ENCODE data around the gene CTDSPL2.
A peak's percentile ranks its signal among the peaks of the same experiment; 100 is the strongest.
"Not testable (repeated sequence)": the region's sequence is repeated elsewhere in the genome, so short reads cannot be mapped to it uniquely, and the experiment has no call there.

Gene CTDSPL2

DNA sequence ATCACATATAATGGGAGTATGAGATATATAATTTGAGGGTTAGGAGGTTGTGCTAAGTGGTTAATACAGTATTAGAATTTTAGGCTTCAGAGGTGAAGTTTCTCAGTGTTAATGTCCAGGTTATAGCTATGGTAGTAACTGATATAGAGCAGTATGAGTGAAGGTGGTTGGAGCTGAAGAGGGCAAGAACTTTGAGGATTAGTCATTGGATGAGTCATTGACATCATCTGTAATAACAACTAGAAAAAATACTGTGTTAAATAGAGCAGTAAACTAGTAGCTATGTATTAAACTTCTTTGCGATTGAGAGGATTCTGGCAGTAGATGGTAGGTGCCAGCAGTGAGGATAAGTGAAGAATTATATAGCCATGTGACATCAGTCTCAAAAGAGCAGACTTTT is 62.0 kb downstream of the CTDSPL2 start:
- DNase-seq, result peak; percentile 62

DNA sequence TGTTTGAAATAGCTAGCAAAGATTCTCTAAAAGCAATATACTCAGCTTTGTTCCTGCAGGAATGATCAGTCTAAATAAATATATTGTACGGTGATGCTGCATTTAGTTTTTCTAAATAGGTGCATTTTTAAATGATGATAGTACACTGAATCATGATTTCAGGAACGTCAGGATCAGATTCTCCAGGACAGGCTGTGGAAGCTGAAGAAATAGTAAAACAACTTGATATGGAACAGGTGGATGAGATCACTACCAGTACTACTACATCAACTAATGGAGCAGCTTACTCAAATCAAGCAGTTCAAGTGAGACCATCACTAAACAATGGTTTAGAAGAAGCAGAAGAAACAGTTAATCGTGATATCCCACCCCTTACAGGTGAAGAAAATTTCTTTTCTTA is 63.2 kb downstream of the CTDSPL2 start:
- DNase-seq, result no peak

DNA sequence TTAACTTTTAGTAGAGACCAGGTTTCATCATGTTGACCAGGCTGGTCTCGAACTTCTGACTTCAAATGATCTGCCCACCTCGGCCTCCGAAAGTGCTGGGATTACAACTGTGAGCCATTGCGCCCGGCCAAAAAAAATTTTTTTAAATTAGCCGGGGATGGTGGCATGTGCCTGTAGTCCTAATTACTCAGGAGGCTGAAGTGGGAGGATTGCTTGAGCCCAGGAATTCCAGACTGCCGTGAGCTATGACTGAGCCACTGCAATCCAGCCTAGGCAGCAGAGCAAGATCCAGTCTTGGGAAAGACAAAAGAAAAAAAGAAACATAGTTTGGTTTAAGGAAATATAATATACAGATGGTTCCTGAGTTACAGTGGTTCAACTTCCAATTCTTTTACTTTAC is 64.6 kb downstream of the CTDSPL2 start:
- no peak for DNase-seq

DNA sequence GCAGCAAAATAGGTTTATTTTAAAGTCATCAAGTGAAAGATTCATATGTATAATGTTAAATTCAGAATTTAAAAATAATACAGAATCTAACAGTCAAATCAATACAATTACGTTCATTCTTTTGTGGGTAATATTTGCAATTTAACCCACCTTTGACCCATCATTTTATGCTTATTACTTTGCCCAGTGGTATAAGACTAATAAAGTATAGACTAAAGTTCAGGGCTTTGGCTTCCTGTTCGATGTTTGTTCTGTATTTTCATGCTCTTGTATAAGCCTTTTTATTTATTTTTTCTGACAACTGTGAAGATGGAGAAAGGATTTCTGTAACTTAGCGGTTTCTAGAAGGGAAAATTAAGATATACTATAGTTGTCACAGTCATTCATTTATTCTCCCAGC is 65.2 kb downstream of the CTDSPL2 start:
- DNase-seq, result no peak

DNA sequence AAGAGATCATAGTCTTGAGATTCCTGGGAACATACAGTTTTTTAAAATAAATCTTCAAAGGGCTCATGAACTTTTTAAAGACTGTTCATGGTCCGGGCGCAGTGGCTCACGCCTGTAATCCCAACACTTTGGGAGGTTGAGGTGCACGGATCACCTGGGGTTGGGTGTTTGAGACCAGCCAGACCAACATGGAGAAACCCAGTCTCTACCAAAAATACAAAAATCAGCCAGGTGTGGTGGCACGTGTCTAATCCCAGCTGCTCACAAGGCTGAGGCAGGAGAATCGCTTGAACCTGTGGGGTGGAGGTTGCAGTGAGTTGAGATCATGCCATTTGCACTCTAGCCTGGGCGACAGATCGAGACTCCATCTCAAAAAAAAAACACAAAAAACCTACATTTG is 68.1 kb downstream of the CTDSPL2 start:
- DNase-seq, result no peak

DNA sequence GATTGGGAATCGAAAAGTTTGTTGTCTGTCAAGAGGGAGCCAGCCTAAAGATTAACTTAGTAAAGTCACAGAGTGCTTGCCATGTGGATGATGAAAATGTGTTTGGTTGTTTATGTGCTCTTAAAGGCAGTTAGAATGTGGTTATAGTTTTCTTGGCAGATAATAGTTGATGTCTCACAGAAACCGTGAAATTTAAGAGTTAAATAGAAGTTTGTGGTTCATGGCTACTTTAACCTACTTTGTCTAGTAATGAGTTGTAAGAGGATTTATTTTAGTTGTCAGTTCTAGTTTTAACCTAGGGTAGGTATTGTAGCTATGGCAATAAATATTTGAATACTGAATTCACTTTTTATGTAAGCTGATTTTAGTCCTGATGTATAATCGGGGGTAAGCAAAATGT is 73.1 kb downstream of the CTDSPL2 start:
- no peak for DNase-seq

DNA sequence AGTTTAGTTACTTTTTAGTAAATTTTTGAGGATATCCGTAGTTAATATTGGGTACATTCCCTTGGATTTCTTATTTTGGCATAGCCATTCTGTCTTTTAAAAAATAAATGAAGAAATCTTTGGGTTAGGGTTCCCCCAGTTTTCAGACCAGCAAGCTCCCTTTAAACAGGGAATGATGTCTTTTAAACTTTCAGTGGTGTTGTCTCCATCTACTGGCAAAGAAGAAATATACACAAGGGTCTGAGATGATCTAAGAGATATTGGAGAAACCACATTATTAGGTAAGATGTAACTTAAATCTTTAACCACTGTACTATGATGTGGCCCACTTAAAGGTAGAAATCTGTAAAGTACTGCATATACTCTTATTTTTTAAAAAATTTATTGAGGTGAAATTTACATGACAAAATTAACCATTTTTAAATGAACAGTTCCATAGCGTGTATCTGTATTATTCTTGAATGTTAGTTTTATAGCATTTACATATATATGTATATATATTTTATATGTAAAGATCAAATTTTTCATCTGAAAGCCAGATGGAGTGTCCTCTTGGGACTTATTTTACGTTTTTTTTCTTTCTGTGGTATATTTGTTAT is 74.4 kb downstream of the CTDSPL2 start:
- peak; percentile 28 for DNase-seq

DNA sequence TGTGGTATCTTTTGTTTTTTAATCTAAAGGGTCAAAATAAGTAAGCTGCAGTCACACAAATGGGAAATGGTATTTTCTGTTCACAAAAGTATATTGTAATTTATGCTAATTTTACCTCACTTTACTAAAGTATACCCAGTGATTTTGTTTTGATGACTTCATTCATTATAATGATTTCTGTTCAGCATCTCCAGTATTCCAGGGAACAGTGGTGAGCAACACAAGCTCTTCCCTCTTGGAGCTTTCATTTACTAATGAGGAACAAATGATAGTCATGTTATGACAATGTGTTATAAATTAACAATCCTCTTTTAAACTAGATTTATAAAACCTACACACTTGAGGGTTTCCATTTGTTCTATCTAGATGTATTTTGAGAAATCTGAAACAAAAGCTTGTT is 89.0 kb downstream of the CTDSPL2 start:
- no peak for DNase-seq

DNA sequence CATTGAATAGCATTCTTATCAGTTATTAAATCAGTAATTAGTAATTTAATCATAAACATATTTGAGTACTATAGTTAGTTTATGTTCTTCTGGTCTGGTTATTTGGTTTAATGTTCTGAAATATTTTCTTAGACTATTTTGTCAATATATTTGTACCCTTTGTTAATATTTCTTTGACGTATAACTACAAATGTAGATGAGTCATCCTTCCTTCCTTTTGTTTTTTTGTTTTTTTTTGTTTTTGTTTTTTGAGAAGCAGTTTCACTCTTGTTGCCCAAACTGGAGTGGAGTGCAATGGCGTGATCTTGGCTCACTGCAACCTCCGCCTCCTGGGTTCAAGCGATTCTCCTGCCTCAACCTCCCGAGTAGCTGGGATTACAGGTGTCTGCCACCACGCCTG is 92.1 kb downstream of the CTDSPL2 start:
- no peak for DNase-seq

DNA sequence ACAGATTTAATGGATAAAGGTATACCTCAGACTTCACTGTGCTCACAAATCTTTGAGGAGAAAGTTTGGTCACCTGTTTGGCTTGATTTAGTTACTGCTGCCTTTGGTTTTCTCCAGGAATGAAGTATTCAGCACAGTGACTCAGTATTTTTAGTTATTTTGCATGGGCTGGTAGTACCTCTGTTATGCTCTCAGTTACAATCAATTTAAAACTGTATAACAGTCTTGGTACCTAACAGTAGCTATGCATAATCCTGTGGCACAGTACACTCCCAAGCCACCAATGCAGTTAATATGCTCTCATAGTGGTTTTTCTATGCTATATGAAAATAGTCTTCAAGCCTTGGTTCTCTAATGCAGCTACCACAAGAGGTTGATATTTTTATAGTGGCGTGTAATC is 97.6 kb downstream of the CTDSPL2 start:
- no peak for DNase-seq

DNA sequence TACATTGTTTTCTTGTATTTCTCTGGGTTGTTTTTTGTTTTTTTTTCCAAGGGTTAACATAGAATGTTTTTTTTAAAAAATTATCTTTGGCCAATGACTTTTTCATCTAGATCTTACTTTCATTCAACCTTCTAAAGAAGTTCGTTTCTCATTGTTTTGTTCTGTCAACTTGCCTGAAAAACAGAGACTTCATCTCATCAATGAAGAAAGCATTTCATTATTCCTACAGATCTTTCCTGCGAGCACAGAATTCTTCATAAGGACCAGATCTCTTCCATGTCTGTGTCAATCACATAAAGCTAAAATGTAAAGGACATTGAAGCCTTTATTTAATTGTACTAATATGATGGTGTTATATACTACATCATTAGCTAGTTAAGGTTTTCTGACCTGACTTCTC is 99.8 kb downstream of the CTDSPL2 start:
- no peak for DNase-seq

DNA sequence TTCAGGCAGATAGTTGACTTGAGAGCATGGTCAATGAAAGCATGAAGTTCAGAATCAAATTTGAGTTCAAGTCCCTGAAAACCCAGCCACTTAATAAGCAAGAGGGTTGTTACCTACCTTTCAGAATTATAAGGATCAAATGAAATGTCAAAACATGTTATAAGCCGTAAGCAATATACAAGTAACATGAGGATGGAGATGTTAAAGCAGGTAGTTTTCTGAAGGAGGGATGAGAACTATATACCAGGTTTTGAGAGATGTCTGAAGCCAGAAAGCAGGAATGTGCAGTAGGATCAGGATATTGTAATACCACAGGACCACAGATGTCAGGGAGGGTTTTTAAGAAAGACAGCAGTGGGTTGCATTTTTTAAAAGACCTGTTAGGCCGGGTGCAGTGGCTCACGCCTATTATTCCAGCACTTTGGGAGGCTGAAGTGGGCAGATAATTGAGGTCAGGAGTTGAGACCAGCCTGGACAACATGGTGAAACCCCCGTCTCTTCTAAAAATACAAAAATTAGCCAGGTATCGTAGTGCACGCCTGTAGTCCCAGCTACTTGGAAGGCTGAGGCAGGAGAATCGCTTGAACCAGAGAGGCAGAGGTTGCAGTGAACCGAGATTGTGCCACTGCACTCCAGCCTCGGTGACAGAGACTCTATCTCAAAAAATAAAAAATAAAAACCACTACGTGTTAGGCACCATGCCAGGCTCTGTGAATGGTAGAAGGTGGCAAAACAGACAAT is 102.6 kb downstream of the CTDSPL2 start:
- DNase-seq, result no peak

DNA sequence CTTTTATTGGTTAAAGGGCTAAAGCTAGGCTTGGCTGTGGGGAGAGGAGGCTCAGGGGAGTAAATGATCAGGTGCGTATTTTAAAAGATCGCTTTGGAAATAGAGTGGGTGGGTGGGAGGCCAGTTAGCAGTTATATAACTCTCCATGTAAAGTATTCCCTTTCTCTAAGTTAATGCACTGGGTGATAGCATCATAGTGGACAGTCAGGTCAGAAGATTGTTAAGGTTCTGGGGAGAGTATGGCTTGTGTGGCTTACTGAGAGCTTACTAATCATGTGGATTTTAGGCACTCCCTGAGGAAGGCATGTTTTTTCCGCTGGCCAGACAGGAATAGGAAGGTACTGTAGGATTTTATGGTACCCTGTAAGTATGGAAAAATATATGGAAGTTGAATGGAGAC is 103.2 kb downstream of the CTDSPL2 start:
- DNase-seq, result no peak

DNA sequence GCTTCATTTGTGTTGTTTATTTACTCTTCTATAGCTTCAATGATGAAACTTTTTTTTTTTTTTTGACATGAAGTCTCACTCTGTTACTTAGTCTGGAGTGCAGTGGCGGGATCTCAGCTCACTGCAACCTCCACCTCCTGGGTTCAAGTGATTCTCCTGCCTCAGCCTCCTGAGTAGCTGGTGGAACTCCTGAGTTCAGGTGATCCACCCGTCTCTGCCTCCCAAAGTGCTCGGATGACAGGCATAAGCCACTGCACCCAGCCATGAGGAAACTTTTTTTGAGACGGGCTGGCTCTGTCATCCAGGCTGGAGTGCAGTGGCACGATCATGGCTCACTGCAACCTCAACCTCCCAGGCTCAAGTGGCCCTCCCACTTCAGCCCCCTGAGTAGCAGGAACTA is 104.8 kb downstream of the CTDSPL2 start:
- not testable (repeated sequence) for DNase-seq

DNA sequence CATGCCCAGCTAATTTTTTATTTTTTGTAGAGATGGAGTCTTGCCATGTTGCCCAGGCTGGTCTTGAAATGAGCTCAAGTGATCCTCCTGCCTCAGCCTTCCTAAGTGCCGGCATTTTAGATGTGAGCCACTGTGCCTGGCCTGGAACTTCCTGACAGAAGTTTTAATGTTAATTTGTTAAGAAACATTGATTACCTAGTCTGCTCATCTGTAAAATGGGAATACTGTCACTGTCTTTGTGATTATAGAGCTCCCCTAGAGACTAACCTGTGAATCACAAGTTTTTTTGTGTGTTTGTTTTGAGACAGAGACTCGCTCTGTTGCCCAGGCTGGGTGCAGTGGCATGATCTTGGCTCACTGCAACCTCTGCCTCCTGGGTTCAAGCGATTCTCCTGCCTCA is 105.3 kb downstream of the CTDSPL2 start:
- DNase-seq, result no peak

DNA sequence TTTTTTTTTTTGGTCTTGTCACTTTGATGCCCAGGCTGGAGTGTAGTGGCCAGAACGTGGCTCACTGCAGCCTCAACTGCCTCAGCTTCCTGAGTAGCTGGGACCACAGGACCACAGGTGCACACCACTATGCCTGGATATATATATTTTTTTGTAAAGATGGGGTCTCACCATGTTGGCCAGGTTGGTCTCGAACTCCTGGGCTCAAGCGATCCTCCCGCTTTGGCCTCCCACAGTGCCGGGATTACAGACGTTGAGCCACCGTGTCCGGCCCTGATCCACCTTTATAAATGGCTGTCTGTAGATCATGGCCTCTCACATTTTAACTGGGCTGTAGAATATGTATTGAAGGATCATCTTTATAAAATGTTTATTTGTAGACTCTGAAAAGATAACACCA is 107.7 kb downstream of the CTDSPL2 start:
- DNase-seq, result no peak

DNA sequence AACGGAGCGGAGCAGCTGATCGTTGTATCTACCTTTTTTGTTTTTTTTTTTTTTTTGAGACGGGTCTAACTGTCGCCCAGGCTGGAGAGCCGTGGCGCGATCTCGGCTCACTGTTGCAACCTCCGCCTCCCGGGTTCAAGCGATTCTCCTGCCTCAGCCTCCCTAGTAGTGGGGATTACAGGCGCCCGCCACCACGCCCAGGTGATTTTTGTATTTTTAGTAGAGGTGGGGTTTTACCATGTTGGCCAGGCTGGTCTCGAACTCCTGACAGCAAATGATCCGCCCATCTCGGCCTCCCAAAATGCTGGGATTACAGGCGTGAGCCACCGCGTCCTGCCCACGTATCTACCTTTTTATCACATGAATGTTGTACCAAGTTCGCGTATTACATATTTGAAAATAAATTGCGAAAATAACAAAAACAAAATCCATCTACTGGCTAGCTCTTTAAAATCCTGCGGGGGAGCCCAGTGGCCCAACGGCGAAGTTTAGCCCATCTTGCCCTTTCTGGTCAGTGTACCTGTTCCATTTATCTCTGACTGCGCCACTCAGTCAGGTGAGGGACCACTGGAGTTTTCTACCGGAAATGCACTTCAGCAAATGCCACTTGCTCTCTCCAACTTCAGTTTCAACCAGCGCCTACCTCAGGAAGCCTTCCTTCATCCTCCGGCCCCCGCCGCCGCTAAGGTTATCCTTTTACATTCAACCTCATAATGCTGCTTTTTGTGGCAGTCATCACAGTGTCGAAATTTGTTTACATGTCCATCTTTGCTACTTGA is 108.3 kb downstream of the CTDSPL2 start:
- no peak for DNase-seq

DNA sequence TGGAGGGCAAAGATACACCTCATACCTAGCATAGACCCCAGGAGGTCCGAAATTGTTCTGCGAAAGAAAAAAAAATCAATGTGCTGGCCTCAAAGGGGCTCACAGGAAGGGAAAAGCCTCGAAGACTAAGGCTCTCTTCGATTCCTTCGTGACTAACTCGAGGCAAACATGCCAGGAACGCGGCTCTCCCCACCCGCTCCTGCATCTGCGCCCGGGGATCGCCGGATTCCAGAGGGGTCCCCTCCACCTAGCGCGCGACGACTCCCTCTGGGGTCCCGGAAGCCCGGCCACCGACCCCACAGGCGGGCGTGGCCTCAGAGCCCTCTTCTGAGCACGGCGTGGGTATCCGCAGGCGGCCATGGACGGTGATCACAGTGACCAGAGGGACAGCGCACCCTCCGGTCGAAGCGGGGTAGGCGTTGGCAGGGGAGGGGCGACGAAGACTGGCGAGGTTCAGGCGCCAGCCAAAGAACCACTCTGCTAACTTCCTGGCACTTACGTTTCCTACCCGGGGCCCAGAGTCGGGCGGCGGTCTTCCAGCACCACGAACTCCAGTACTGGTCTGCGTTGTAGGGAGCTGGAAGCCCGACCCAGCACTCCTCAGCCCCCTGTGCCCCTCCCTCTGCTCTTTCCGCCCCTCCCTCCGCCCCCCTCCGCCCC is 109.0 kb downstream of the CTDSPL2 start:
- peak; percentile 93 for DNase-seq

DNA sequence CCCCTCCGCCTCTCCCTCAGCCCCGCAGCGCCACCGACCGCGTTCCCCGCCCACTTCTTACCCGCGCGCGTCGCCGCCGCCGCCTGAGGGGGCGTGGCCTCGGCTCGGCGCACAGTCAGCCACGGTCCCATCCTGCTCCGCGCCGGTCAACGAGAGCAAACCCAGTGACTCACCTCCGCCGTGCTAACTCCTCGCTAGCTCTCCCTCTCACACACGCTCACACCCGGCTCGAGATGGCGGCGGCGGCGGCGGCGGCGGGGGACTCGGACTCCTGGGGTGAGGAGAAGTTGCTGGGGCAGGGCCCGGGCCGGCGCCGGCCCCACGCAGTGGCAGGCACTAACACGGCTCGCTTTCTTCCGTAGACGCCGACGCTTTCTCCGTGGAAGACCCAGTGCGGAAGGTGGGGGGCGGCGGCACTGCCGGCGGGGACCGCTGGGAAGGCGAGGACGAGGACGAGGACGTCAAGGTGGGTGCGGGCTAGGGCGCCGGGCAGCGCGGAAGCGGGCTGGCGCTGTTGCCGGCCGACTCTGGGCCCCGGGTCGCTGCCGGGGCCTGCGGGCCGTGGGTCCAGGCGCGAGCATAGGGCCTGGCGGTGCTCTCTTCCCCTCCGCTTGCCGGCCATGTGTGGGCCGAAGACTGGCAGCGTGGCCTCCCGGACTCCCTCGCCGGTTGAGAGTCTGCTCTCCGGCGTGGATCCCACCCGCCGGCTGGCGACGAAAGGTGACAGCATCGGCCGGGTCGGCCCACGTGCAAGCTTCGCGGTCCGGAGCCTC is 109.7 kb downstream of the CTDSPL2 start, which contains the start of gene EIF3J:
TSS of gene EIF3J (plus strand) at position 186 of the 773 bp plus-strand sequence. CDS start at position 234, 48 bp downstream.
- peak; percentile 95 for DNase-seq

DNA sequence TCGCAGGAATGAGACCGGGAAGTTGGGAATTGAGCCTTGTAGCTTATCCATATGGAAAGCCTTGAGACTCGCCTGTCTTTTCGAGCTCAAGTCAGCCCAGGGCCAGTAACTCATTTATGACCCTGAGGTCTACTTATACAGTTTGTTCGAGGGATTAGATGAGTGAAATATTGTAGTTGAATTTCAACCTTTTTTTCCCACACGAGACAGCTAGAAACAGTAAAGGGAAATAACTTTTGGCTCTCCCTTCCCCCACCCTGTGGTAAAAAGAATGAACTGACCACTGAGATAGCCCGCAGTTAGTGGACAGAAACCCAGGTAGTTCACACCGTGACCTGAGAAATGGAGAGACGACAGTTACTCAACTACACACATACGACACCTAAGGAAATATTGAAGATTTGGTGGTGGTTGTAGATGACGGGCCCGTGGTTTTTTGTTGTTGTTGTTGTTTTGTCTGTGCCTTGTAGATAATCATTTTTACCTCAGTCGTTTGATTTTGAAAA is 110.4 kb downstream of the CTDSPL2 start:
- DNase-seq, result no peak

DNA sequence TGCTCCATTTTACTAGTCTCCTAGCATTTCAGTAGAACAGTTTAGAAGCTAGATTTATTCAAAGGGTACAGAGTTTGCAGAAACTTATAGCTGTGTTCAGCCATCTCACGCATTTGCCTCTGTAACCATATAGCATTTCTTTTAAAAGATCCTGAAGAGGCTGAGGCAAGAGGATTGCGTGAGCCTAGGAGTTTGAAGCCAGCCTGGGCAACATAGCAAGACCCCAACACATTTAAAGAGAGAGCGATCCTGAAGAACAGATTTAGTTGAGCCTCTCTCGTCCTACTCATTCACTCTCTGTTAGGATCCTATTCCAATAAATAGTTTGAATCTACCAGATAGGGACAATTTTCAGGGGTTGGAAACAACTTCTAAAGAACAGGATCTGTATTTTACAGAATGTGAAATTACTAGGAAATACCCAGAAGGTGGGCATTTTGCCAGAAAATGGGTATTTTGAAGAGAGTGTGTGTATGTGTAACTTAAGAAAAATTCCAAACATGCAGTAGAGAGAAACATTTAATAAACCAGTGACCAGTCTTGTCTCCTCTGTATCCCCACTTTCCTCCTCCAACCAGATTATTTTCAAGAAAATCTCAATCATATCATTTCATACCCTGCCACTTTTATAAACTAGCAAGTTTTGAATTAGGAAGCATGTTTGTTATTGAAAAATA is 114.0 kb downstream of the CTDSPL2 start:
- DNase-seq, result peak; percentile 66

DNA sequence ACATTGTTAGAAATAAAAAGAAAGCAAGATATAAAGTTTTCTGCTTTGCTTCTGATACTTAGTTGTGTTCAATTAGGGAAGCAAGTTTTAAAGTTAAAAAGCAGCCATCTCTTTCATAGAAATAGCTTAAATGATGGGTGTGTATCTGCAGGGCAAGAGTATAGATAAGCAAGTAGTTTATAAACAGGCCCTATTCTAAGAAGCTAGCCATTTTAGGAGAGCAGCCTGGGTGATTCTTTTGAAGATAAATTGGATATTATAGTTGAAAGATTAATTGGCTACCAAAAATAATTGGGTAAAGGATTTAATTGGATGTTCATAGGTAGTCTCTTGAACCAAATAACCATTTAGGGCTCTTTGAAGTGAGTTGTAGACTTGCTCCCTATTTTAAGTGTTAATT is 115.2 kb downstream of the CTDSPL2 start:
- no peak for DNase-seq
